Measurements from ENCODE around the gene XKR7. TPM values are rescaled to one million over a fixed set of nuclear protein-coding genes. Genes with fewer than 3 reads are reported as not detected.

Gene XKR7, protein sequence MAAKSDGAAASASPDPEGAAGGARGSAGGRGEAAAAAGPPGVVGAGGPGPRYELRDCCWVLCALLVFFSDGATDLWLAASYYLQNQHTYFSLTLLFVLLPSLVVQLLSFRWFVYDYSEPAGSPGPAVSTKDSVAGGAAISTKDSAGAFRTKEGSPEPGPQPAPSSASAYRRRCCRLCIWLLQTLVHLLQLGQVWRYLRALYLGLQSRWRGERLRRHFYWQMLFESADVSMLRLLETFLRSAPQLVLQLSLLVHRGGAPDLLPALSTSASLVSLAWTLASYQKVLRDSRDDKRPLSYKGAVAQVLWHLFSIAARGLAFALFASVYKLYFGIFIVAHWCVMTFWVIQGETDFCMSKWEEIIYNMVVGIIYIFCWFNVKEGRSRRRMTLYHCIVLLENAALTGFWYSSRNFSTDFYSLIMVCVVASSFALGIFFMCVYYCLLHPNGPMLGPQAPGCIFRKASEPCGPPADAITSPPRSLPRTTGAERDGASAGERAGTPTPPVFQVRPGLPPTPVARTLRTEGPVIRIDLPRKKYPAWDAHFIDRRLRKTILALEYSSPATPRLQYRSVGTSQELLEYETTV
- under 0.01 TPM in 1 of 2 replicates, not detected in the other for total RNA-seq

DNA sequence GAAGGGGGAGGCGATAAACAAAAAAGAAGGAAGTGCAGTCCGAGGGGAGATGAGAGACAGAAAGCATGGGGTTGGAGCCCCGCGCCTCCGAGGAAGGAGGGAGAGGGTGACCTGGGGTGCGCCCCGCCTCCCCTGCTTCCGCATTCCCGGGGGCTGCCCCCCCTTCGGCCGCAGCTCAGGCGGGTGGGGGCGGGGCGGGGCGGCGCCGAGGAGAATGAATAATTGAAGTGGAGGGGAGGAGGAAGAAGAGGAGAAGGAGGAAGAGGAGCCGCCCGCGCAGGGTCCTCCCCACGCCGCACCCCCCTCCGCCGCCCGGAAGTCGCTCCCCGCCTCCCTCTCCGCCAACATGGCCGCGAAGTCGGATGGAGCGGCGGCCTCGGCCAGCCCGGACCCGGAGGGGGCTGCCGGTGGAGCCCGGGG lies at the start of gene XKR7:
XKR7 (plus strand) TSS at position 322 of the 420 bp plus-strand sequence; CDS start at position 347, 25 bp downstream.
- peaks cover 3% of the 10 kb centered on the region for H4K20me1 ChIP-seq (ENCODE audit: insufficient read depth, low read length)
- H3K4me3 ChIP-seq (ENCODE audit: insufficient read depth, low read length) = no peak within 1 kb of the TSS
- no peak within 1 kb of the TSS for H3K4me2 ChIP-seq (ENCODE audit: insufficient read depth, low read length)

DNA sequence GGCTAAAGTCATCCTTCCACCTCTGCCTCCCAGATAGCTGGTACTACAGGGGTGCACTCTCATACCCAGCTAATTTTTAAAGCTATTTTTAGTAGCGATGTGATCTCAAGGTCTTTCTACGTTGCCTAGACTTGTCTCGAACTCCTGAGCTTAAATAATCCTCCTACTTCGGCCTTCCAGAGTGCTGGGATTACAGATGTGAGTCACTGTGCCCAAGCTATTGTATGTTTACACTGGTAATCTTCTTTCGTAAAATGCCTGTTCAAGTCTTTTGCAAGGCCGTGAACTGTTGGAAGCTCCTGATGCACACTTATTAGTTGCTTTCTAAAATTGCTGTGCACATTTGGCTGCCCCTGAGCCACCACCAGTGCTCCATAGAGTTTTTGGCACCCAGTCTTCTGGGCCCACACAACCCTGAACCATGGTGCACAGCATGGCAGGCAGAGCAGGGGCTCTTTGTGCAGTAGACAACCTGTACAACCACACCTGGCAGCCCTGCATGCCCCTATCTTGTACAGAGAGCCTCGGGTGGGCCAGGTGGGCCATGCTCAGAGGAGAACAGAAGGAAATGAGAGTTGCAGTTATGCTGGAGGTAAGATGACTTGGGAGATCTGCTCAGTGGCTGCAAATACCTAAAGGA lies 49.4 kb upstream of the XKR7 start:
- no peak overlapping the region for H3K4me3 ChIP-seq (ENCODE audit: insufficient read depth, low read length)
- H3K27me3 ChIP-seq (ENCODE audit: insufficient read depth, low read length) = peaks cover 16% of the 10 kb centered on the region
- no peak for DNase-seq (ENCODE audit: insufficient read length, low spot score, missing footprints)
- no peak overlapping the region for H2AFZ ChIP-seq (ENCODE audit: low read length)
- H3K4me1 ChIP-seq (ENCODE audit: insufficient read depth, low read length) = no peaks in the 10 kb centered on the region
- TF ChIP-seq, protein P1, sequence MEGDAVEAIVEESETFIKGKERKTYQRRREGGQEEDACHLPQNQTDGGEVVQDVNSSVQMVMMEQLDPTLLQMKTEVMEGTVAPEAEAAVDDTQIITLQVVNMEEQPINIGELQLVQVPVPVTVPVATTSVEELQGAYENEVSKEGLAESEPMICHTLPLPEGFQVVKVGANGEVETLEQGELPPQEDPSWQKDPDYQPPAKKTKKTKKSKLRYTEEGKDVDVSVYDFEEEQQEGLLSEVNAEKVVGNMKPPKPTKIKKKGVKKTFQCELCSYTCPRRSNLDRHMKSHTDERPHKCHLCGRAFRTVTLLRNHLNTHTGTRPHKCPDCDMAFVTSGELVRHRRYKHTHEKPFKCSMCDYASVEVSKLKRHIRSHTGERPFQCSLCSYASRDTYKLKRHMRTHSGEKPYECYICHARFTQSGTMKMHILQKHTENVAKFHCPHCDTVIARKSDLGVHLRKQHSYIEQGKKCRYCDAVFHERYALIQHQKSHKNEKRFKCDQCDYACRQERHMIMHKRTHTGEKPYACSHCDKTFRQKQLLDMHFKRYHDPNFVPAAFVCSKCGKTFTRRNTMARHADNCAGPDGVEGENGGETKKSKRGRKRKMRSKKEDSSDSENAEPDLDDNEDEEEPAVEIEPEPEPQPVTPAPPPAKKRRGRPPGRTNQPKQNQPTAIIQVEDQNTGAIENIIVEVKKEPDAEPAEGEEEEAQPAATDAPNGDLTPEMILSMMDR (IDR thresholded peaks at IDR 0.05; ENCODE audit: extremely low read depth, low read depth, low read length) = no peak
- H4K20me1 ChIP-seq (ENCODE audit: insufficient read depth, low read length) = no peaks in the 10 kb centered on the region
- H3K4me2 ChIP-seq (ENCODE audit: insufficient read depth, low read length) = no peak overlapping the region
- H3K27ac ChIP-seq (ENCODE audit: low read depth, low read length) = no peak overlapping the region
- H3K36me3 ChIP-seq (ENCODE audit: insufficient read depth, low read length) = no peaks in the 10 kb centered on the region
- H3K9me3 ChIP-seq (ENCODE audit: low read depth, low read length) = no peaks in the 10 kb centered on the region
- H3K79me2 ChIP-seq (ENCODE audit: insufficient read depth, low read length) = no peaks in the 10 kb centered on the region

More for the DNA sequence above, at the start of gene XKR7:
- TF ChIP-seq, protein P1 (IDR thresholded peaks at IDR 0.05; ENCODE audit: extremely low read depth, low read depth, low read length) = no peak
- Histone ChIP-seq H3K36me3 (ENCODE audit: insufficient read depth, low read length) (no peaks in the 10 kb centered on the region), H2AFZ (ENCODE audit: low read length) (no peak within 1 kb of the TSS), H3K79me2 (ENCODE audit: insufficient read depth, low read length) (no peaks in the 10 kb centered on the region), H3K27me3 (ENCODE audit: insufficient read depth, low read length) (peaks cover 30% of the 10 kb centered on the region), H3K9me3 (ENCODE audit: low read depth, low read length) (no peaks in the 10 kb centered on the region), H3K4me1 (ENCODE audit: insufficient read depth, low read length) (no peaks in the 10 kb centered on the region), H3K27ac (ENCODE audit: low read depth, low read length) (no peak within 1 kb of the TSS)
- DNase-seq (ENCODE audit: insufficient read length, low spot score, missing footprints) = no peak

DNA sequence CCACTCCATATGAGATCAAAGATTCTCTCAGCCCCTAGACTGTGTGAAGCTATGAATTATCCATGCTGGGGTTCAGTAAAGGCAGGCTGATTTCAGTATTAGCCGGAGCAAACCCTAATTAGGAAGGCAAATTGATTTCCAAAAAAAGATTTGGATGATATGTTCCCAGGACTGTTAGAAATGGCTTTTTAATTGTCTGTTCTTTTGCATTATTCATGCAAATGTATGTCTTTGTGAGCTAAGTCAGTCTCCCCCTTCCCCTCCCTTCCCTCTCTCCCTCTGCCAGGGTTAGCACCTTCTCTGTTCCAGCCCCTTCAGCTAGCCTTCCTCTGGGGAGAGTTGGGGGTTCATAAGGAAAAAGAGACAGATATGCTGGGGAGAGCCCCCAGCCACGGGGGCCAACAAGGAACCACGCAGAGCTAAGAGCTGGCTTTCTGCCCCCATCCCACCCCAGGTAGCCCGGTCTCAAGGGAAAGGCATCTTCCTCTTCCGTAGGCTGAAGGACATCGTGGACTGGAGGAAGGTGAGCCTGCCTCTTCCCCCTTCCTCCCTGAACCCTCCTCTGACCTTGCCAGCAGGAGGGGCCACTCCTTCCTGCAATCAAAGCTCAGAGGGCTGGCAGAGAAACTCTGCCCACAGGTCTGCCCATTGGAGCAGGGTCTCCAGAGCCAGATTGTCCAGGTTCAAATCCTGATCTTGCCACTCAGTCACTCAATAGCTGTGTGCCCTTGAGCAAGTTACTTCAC lies 48.4 kb upstream of the XKR7 start:
- H2AFZ ChIP-seq (ENCODE audit: low read length) = no peak overlapping the region
- peaks cover 12% of the 10 kb centered on the region for H3K27me3 ChIP-seq (ENCODE audit: insufficient read depth, low read length)
- no peak for DNase-seq (ENCODE audit: insufficient read length, low spot score, missing footprints)
- no peaks in the 10 kb centered on the region for H4K20me1 ChIP-seq (ENCODE audit: insufficient read depth, low read length)
- no peak overlapping the region for H3K4me3 ChIP-seq (ENCODE audit: insufficient read depth, low read length)
- H3K36me3 ChIP-seq (ENCODE audit: insufficient read depth, low read length) = no peaks in the 10 kb centered on the region
- TF ChIP-seq, protein P1 (IDR thresholded peaks at IDR 0.05; ENCODE audit: extremely low read depth, low read depth, low read length) = no peak
- no peaks in the 10 kb centered on the region for H3K4me1 ChIP-seq (ENCODE audit: insufficient read depth, low read length)
- no peaks in the 10 kb centered on the region for H3K9me3 ChIP-seq (ENCODE audit: low read depth, low read length)
- no peak overlapping the region for H3K27ac ChIP-seq (ENCODE audit: low read depth, low read length)
- no peak overlapping the region for H3K4me2 ChIP-seq (ENCODE audit: insufficient read depth, low read length)
- H3K79me2 ChIP-seq (ENCODE audit: insufficient read depth, low read length) = no peaks in the 10 kb centered on the region

Data from osteoblast (primary cell).